Measurements from ENCODE around the gene SLC4A7. TPM values are rescaled to one million over a fixed set of nuclear protein-coding genes. Genes with fewer than 3 reads are reported as not detected.

The SLC4A7 gene
- total RNA-seq, 4 donors from 2014 or later: 23.1 to 62.9 (median 43.6) TPM

DNA sequence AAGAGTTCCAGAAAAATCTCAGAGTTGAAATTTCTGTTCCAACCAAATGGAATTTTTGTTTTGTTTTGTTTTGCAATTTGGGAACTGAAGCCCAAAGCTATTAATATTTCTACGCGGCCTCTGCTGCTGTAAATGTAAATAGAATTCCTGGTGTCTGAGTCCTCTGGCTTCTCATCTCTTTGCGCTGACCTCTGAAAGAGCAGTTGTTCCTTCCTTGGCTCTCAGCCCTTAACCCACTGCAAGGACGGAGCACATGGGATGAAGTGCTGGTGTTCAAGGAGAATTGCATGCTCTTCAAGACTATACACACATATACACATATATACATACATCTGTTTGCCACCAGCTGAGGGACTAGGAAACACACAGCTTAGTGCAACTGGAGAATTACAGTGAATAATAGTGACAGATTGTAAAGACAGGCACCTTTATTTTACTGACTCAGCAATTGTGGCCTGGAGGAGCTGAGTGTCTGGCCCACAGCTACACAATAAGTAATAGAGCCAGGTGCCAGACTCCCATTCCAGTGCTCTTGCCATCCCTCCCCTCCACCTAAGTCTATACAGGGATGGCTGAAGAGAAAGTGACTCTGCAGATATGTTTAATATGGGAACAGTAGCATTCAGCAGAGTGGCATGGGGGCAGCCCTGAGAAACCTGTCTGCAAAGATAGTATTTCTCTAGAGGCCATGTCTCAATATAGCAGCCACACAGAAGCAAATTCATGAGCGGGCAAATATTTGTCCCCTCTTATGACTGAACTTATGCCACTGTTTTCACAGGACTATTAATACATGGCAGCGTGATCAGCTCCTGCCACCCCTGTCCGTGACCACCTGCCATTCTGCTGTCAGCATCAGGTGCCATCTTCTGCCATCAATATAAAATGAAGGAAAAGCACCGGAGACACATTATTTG lies 157.3 kb downstream of the SLC4A7 start:
- no peaks in the 10 kb centered on the region for H3K9me3 ChIP-seq
- ATAC-seq: peak; percentile 84
- no peak for TF ChIP-seq EP300 (IDR thresholded peaks at IDR 0.05)
- TF ChIP-seq POLR2AphosphoS5 (IDR thresholded peaks at IDR 0.05): peak; percentile 94
- peak overlapping the region; percentile 60 to 74 (median 72) for H3K27ac ChIP-seq
- no peak overlapping the region for H3K4me3 ChIP-seq
- WGBS, 2 donors (ENCODE audit: low coverage in 1 of 2): 44 to 52% methylated on average over 6 to 8 of the region's 8 CpGs
- no peaks in the 10 kb centered on the region for H3K36me3 ChIP-seq
- peaks cover 8 to 32% (median 15%) of the 10 kb centered on the region in 3 donors for H3K4me1 ChIP-seq
- no peaks in the 10 kb centered on the region for H3K27me3 ChIP-seq

DNA sequence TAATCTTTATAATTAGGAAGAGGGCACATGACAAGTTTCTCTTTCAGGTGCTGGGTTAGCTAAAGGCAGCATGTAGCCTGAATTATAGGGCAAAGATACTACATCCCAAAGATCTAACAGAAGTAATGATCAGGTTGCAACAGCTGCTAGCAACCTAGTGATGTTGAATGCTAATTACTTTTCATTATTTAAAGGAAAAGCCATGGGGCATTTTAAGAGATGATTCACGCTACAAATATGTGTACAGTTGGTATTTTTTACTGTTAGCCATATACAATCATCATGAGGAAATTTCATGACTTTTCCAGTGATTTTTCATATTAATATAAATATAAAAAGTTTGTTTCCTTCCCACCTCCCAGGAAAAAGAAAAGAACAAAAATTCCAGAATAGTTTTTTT lies 158.0 kb downstream of the SLC4A7 start:
- Histone ChIP-seq H3K4me3 (no peak overlapping the region), H3K27me3 (no peaks in the 10 kb centered on the region), H3K4me1 (peaks cover 8 to 37% (median 15%) of the 10 kb centered on the region in 3 donors), H3K36me3 (no peaks in the 10 kb centered on the region), H3K9me3 (no peaks in the 10 kb centered on the region), H3K27ac (peak overlapping the region; percentile 71 to 78 (median 74))
- TF ChIP-seq EP300 (IDR thresholded peaks at IDR 0.05): no peak
- TF ChIP-seq POLR2A (IDR thresholded peaks at IDR 0.05): no peak
- no peak for TF ChIP-seq POLR2AphosphoS5 (IDR thresholded peaks at IDR 0.05)
- TF ChIP-seq, protein P1, sequence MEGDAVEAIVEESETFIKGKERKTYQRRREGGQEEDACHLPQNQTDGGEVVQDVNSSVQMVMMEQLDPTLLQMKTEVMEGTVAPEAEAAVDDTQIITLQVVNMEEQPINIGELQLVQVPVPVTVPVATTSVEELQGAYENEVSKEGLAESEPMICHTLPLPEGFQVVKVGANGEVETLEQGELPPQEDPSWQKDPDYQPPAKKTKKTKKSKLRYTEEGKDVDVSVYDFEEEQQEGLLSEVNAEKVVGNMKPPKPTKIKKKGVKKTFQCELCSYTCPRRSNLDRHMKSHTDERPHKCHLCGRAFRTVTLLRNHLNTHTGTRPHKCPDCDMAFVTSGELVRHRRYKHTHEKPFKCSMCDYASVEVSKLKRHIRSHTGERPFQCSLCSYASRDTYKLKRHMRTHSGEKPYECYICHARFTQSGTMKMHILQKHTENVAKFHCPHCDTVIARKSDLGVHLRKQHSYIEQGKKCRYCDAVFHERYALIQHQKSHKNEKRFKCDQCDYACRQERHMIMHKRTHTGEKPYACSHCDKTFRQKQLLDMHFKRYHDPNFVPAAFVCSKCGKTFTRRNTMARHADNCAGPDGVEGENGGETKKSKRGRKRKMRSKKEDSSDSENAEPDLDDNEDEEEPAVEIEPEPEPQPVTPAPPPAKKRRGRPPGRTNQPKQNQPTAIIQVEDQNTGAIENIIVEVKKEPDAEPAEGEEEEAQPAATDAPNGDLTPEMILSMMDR (IDR thresholded peaks at IDR 0.05): no peak
- no peak for ATAC-seq
- WGBS, 2 donors (ENCODE audit: low coverage in 1 of 2): 40 to 63% methylated on average over 1 of the region's 1 CpG

GRCh38 chr3:27325419-27325818 lies 158.8 kb downstream of the SLC4A7 start:
- no peaks in the 10 kb centered on the region for H3K9me3 ChIP-seq
- H3K36me3 ChIP-seq: no peaks in the 10 kb centered on the region
- H3K4me3 ChIP-seq: no peak overlapping the region
- H3K4me1 ChIP-seq: peaks cover 8 to 45% (median 15%) of the 10 kb centered on the region in 3 donors
- no peak for ATAC-seq
- WGBS, 2 donors (ENCODE audit: low coverage in 1 of 2): no CpG with 5 or more reads among the region's 1 CpG
- peak overlapping the region; percentile 71 to 78 (median 74) for H3K27ac ChIP-seq
- TF ChIP-seq POLR2A (IDR thresholded peaks at IDR 0.05): no peak
- TF ChIP-seq EP300 (IDR thresholded peaks at IDR 0.05): no peak
- TF ChIP-seq, protein P1 (IDR thresholded peaks at IDR 0.05): no peak
- no peak for TF ChIP-seq POLR2AphosphoS5 (IDR thresholded peaks at IDR 0.05)
- H3K27me3 ChIP-seq: no peaks in the 10 kb centered on the region

DNA sequence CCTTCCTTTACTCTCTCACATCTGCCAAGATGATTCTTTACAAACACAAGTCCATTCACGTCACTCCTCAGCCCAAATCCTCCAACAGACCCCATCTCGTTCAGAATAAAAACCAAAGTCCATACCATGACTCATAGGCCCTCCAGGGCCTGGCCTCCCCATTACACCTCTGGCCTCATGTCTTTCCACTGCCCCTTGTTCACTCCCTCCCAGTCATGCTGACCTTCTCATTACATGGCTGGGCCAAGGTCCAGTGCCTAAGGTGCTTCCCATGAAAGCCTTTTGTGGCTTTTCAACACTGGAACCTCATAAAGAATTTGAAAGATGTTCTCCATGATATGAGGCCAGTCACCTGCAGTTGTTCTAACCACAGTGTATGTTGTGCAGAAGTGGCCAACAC lies 159.5 kb downstream of the SLC4A7 start:
- ATAC-seq: no peak
- Histone ChIP-seq H3K27me3 (no peaks in the 10 kb centered on the region), H3K36me3 (no peaks in the 10 kb centered on the region), H3K27ac (peak overlapping the region in 1 of 4 donors; percentile 71), H3K4me3 (no peak overlapping the region), H3K4me1 (peaks cover 8 to 52% (median 15%) of the 10 kb centered on the region in 3 donors), H3K9me3 (no peaks in the 10 kb centered on the region)
- TF ChIP-seq, protein P1 (IDR thresholded peaks at IDR 0.05): no peak
- TF ChIP-seq POLR2A (IDR thresholded peaks at IDR 0.05) (no peak), EP300 (IDR thresholded peaks at IDR 0.05) (no peak), POLR2AphosphoS5 (IDR thresholded peaks at IDR 0.05) (no peak)
- WGBS, 2 donors (ENCODE audit: low coverage in 1 of 2): 58 to 79% methylated on average over 2 of the region's 2 CpGs

DNA sequence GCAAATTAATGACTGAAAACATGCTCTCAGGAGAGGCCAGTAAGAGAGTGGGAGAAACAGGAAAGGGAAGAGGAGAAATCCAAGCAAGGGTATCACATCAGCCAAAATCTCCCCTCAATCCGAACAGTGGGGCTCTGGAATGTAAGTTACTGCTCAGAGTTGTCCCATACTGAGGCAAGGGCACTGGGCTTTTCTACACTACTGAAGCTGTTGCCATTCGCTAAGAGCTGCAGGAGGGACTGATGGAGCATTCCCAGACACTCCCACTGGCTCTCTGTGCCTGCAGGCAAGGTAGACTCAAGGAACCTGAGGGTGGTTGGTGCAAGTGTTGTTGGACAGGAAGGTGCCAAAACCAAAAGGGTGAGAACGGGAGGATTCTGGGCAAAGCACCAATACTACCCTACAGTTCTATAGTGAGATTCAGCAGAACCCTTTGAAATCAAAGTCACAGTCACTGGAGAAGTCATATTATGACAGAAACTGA lies 161.1 kb downstream of the SLC4A7 start:
- no peaks in the 10 kb centered on the region for H3K36me3 ChIP-seq
- no peak overlapping the region for H3K27ac ChIP-seq
- H3K4me3 ChIP-seq: no peak overlapping the region
- H3K27me3 ChIP-seq: no peaks in the 10 kb centered on the region
- no peaks in the 10 kb centered on the region for H3K9me3 ChIP-seq
- TF ChIP-seq POLR2A (IDR thresholded peaks at IDR 0.05) (no peak), POLR2AphosphoS5 (IDR thresholded peaks at IDR 0.05) (no peak), EP300 (IDR thresholded peaks at IDR 0.05) (no peak)
- TF ChIP-seq, protein P1 (IDR thresholded peaks at IDR 0.05): no peak
- H3K4me1 ChIP-seq: peaks cover 8 to 58% (median 15%) of the 10 kb centered on the region in 3 donors
- ATAC-seq: no peak
- WGBS, 2 donors (ENCODE audit: low coverage in 1 of 2): 40 to 66% methylated on average over 1 to 2 of the region's 3 CpGs

Small RNAs within 50 kb of the gene (small RNA-seq; reads per million reads assigned to genes)
- gene AC137675.1 (0 reads per million in 4 donors), gene RNU1-96P (0 reads per million in 4 donors)

Other genes with a start within 250 kb of the SLC4A7 start
- gene NEK10, start 115.0 kb downstream of the SLC4A7 start, total RNA-seq: 1 to 10 TPM in 3 of 4 donors, under 1 TPM in 1; 0.62 to 2.7 (median 1.5) TPM
- under 1 TPM in 2 of 4 donors, not detected in 2; 0.15 to 0.67 TPM for gene EOMES, start 237.9 kb upstream of the SLC4A7 start, total RNA-seq